Breast epithelium (tissue), 4 donors: Measurements from ENCODE around the gene BCO1. TPM values are rescaled to one million over a fixed set of nuclear protein-coding genes. Genes with fewer than 3 reads are reported as not detected.

ENCODE experiments used
- DNase-seq, 2 donors: peaks; one replicate each; pipeline ENCODE4 v3.0.0-alpha.2; 2019; ENCODE audit warnings: low spot score in 2 of 2
- H3K27ac ChIP-seq, 2 donors: fragments of 200-600 bp; sonication (generic) in 1 of 2; one replicate each; pipeline ENCODE4 v1.5.1; 2016 to 2019; ENCODE audit warnings: mild to moderate bottlenecking in 1 of 2
- H3K27me3 ChIP-seq, 2 donors: fragments of 200-600 bp; sonication (generic) in 1 of 2; one replicate each; pipeline versions ENCODE4 v1.5.1 to v1.6.0; 2017 to 2019; ENCODE audit warnings: control low read depth in 1 of 2, mild to moderate bottlenecking in 1 of 2
- H3K36me3 ChIP-seq: fragments of 200-600 bp; one replicate; pipeline ENCODE4 v1.5.1; 2019
- H3K4me1 ChIP-seq, 2 donors: fragments of 200-600 bp; sonication (generic); one replicate each; pipeline ENCODE4 v1.5.1; 2016 to 2019; ENCODE audit warnings: control low read depth in 1 of 2
- H3K4me3 ChIP-seq, 3 donors: fragments of 200-600 bp; sonication (generic); 1 replicate in 2 of 3; 2 replicates in 1 of 3; pipeline ENCODE4 v1.5.1; 2016 to 2019; ENCODE audit warnings: mild to moderate bottlenecking in 3 of 3, moderate library complexity in 2 of 3
- H3K9me3 ChIP-seq, 2 donors: fragments of 200-600 bp; sonication (generic) in 1 of 2; one replicate each; pipeline ENCODE4 v1.5.1; 2016 to 2019; ENCODE audit warnings: control low read depth in 1 of 2
- POLR2A ChIP-seq: fragments of 450-650 bp; IDR thresholded peaks from one replicate; pipeline ENCODE4 v1.6.1; 2016; ENCODE audit warnings: antibody characterized with exemption, mild to moderate bottlenecking, moderate library complexity
- POLR2AphosphoS5 ChIP-seq, 3 donors: sonication (generic); formaldehyde crosslinking; IDR thresholded peaks; one replicate each; pipeline ENCODE4 v1.6.1; 2017; ENCODE audit warnings: antibody characterized with exemption in 3 of 3
- intact Hi-C: fragments of 100-400 bp; cut with DNase I; formaldehyde crosslinking; loops from one replicate; pipeline ENCODE4 v1.15.1; 2023; ENCODE audit warnings: low total_unique reads
- total RNA-seq, 3 donors: library from RNA; depleted of rRNA; stranded (reverse); fragments of >200 nt; gene quantifications; one replicate each; pipeline ENCODE4 v1.1.0, GENCODE V29; 2016
- TF ChIP-seq, protein P1 (sequence below), 3 donors: fragments of 450-650 bp; IDR thresholded peaks; one replicate each; pipeline ENCODE4 v1.5.1; 2016 to 2017; ENCODE audit warnings: antibody characterized with exemption in 3 of 3, mild to moderate bottlenecking in 3 of 3, moderate library complexity in 3 of 3

The BCO1 gene
- total RNA-seq, 3 donors from 2014 or later: 0.29 TPM; not detected in 2

DNA sequence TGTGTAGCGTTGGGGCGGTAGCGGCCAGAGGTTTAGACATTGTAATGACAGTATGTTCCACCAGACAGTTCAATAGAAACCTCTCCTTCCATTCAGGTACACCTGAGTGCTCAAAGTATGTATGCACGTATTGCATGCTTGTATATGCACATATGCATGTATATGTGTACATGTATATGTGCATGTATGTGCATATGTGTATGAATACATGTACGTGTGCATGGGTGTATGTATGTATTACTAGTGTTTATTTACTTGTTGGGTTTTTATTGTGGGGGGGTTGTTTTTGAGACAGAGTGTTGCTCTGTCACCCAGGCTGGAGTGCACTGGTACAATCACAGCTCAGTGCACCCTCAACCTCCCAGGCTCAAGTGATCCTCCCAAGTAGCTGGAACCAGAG is 30.0 kb downstream of the BCO1 start:
- Histone ChIP-seq H3K27ac (no peak overlapping the region), H3K9me3 (no peaks in the 10 kb centered on the region), H3K27me3 (no peaks in the 10 kb centered on the region), H3K4me1 (no peaks in the 10 kb centered on the region), H3K36me3 (no peaks in the 10 kb centered on the region), H3K4me3 (no peak overlapping the region)
- TF ChIP-seq, protein P1, sequence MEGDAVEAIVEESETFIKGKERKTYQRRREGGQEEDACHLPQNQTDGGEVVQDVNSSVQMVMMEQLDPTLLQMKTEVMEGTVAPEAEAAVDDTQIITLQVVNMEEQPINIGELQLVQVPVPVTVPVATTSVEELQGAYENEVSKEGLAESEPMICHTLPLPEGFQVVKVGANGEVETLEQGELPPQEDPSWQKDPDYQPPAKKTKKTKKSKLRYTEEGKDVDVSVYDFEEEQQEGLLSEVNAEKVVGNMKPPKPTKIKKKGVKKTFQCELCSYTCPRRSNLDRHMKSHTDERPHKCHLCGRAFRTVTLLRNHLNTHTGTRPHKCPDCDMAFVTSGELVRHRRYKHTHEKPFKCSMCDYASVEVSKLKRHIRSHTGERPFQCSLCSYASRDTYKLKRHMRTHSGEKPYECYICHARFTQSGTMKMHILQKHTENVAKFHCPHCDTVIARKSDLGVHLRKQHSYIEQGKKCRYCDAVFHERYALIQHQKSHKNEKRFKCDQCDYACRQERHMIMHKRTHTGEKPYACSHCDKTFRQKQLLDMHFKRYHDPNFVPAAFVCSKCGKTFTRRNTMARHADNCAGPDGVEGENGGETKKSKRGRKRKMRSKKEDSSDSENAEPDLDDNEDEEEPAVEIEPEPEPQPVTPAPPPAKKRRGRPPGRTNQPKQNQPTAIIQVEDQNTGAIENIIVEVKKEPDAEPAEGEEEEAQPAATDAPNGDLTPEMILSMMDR (IDR thresholded peaks at IDR 0.05): no peak
- TF ChIP-seq POLR2AphosphoS5 (IDR thresholded peaks at IDR 0.05) (no peak), POLR2A (no peak)
- DNase-seq: no peak
- intact Hi-C loops: no loop called here

DNA sequence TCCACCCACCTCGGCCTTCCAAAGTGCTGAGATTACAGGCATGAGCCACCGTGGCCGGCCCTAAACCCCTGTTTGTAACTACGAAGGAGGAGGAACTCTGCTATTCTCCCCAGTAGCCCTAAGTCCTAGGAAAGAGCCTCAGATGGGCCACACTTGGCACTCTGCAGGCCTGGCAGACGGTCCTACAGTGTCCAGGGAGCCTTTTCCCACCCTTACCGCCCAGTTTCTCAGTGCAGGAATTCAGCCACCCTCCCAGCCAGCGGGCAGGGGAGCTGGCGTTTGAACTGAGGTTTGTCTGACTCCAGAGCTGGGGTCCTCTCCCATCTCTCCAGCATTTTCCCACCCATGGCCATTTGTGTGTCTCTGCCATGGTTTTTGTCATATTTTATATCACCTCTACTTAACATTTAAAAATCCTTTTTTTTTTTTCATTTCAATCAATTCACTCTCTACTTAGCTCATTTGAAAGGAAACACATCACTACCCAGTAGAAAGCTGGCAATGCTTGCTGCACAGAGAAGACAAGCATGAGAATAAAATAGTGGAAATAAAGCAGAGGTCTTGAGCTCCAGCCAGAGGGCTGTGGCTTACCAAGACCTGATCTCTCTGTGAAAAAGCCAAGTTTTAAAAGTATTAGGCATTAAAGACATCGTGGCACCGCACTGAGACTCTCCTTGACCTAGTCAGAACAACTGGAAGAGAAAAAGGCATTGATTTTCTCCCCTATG is 34.9 kb downstream of the BCO1 start:
- Histone ChIP-seq H3K36me3 (no peaks in the 10 kb centered on the region), H3K9me3 (no peaks in the 10 kb centered on the region), H3K4me1 (no peaks in the 10 kb centered on the region), H3K27me3 (no peaks in the 10 kb centered on the region), H3K4me3 (no peak overlapping the region), H3K27ac (no peak overlapping the region)
- intact Hi-C loops: no loop called here
- TF ChIP-seq, protein P1 (IDR thresholded peaks at IDR 0.05): no peak
- TF ChIP-seq POLR2A (no peak), POLR2AphosphoS5 (IDR thresholded peaks at IDR 0.05) (no peak)
- DNase-seq: no peak

DNA sequence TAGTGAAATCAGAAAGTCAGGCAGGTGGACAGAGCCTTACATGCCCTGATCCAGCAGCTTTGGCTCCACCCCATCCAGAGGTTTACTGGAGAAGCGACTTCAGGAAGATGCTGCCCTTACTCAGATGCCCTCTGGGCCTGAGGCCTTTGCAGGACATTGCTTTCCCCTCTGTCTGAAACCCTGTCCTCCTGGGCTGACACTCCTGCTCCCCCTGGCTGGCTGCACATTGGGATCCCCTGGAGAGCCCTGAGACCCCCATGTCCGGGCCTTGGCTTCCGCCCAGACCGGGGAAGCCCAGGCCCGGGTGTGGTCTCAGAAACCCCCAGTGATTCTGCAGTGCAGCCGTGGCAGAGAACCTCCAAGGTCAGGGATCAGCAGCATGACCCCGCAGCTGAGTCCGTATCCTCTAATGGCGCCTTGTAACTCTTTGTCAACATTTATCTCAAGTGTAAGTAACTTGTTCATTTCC is 36.6 kb downstream of the BCO1 start:
- DNase-seq: no peak
- Histone ChIP-seq H3K27me3 (no peaks in the 10 kb centered on the region), H3K4me3 (no peak overlapping the region), H3K36me3 (no peaks in the 10 kb centered on the region), H3K9me3 (no peaks in the 10 kb centered on the region), H3K27ac (no peak overlapping the region), H3K4me1 (no peaks in the 10 kb centered on the region)
- intact Hi-C loops: no loop called here
- TF ChIP-seq POLR2A (no peak), POLR2AphosphoS5 (IDR thresholded peaks at IDR 0.05) (no peak)
- TF ChIP-seq, protein P1 (IDR thresholded peaks at IDR 0.05): no peak

DNA sequence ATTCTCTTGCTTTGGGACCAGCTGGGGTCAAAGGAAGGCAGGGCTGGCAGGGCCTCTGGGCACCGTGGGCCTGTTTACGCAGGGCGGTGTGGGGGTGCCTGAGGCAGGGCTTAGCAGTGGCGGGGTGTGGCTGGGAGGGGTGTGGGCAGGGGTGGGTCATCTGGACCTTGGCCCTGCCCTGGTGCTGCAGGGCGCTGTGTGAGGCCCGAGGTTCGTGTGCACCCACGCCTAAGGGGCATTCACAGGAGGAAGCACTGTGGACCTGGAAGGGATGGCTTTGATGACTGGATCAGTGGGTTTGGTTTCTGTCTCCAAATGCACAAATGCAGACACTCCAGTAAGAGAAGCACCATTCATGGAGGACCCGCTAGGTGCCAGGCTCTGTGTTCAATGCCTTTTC is 37.3 kb downstream of the BCO1 start:
- no peak for DNase-seq
- no peaks in the 10 kb centered on the region for H3K36me3 ChIP-seq
- TF ChIP-seq POLR2A: no peak
- TF ChIP-seq, protein P1 (IDR thresholded peaks at IDR 0.05): no peak
- no peak for TF ChIP-seq POLR2AphosphoS5 (IDR thresholded peaks at IDR 0.05)
- H3K27me3 ChIP-seq: no peaks in the 10 kb centered on the region
- no peaks in the 10 kb centered on the region for H3K9me3 ChIP-seq
- no peak overlapping the region for H3K4me3 ChIP-seq
- no peak overlapping the region for H3K27ac ChIP-seq
- intact Hi-C loops: no loop called here
- H3K4me1 ChIP-seq: no peaks in the 10 kb centered on the region

DNA sequence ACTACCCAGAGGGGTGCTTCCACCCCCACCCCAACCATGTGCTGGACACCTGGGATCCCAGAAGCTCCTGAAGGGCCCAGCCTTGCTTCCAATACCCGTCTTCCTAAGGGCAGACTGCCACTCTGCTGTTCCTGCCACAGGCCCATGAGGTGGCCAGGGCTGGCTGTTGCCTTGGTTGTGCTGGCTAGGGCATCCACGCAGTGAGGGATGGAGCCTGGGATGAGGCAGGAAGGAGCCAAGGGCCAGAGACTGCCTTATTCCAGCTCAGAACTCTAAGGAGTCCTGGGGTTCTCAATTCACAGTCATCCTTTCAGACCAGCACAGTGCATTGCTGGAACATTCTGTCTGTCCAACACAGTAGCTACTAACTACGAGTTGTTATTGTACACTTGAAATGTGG is 37.8 kb downstream of the BCO1 start:
- Histone ChIP-seq H3K27ac (no peak overlapping the region), H3K4me3 (no peak overlapping the region), H3K4me1 (no peaks in the 10 kb centered on the region), H3K36me3 (no peaks in the 10 kb centered on the region), H3K27me3 (no peaks in the 10 kb centered on the region), H3K9me3 (no peaks in the 10 kb centered on the region)
- TF ChIP-seq, protein P1 (IDR thresholded peaks at IDR 0.05): no peak
- TF ChIP-seq POLR2A: no peak
- no peak for TF ChIP-seq POLR2AphosphoS5 (IDR thresholded peaks at IDR 0.05)
- DNase-seq: no peak
- intact Hi-C loops: no loop called here
